NB4 (cell line): ENCODE data around the gene TRAPPC2L.

Source experiments
- CTCF ChIP-seq: IDR thresholded peaks from one replicate; pipeline ENCODE4 v1.5.1; 2012; ENCODE audit warnings: low read depth, low read length
- MAX ChIP-seq: IDR thresholded peaks from 2 replicates; pipeline ENCODE4 v1.6.1; 2011; ENCODE audit warnings: low read depth, low read length
- MYC ChIP-seq: IDR thresholded peaks from 2 replicates; pipeline ENCODE4 v1.6.1; 2011; ENCODE audit warnings: low read depth, low read length
- POLR2A ChIP-seq: IDR thresholded peaks from 2 replicates; pipeline ENCODE4 v1.6.1; 2011; ENCODE audit warnings: mild to moderate bottlenecking; ENCODE audit not compliant: insufficient read length; ENCODE audit errors: extremely low read depth

GRCh38 chr16:88886845-88887521, 30.1 kb downstream of the TRAPPC2L start:
- no peak for TF ChIP-seq CTCF
- no peak for TF ChIP-seq POLR2A
- TF ChIP-seq MYC = no peak
- no peak for TF ChIP-seq MAX
